M059J (cell line): ENCODE measurements around the gene RTF2. TPM values are rescaled to one million over a fixed set of nuclear protein-coding genes. Genes with fewer than 3 reads are reported as not detected.
A peak's percentile ranks its signal among the peaks of the same experiment; 100 is the strongest.

Experiments used
- DNase-seq: peaks from one replicate; pipeline ENCODE4 v3.0.0-alpha.2; 2012; ENCODE audit warnings: low read depth
- total RNA-seq: library from RNA; depleted of rRNA; stranded (reverse); fragments of >200 nt; shearing (Covaris generic); gene quantifications from 2 replicates; pipeline ENCODE4 v1.2.3, GENCODE V29; 2014; rRNA removed

RTF2 gene
- total RNA-seq, 1 experiment from 2014 or later: 178 TPM

GRCh38 chr20:56542489-56543030, 74.1 kb downstream of the RTF2 start:
- DNase-seq: no peak

GRCh38 chr20:56551571-56551970, 83.1 kb downstream of the RTF2 start:
- no peak for DNase-seq

GRCh38 chr20:56552911-56553629, 84.6 kb downstream of the RTF2 start:
- no peak for DNase-seq

GRCh38 chr20:56554869-56555268, 86.4 kb downstream of the RTF2 start:
- peak; percentile 100 for DNase-seq

GRCh38 chr20:56558968-56559367, 90.5 kb downstream of the RTF2 start:
- DNase-seq: no peak

- peak; percentile 60 for DNase-seq
Observed at GRCh38 chr20:56564526-56564925, 96.1 kb downstream of the RTF2 start.

- DNase-seq: no peak
Observed at GRCh38 chr20:56565511-56565910, 97.1 kb downstream of the RTF2 start.

GRCh38 chr20:56566621-56567020, 98.2 kb downstream of the RTF2 start:
- DNase-seq: peak; percentile 65

Other genes starting within 250 kb of the RTF2 start
- gene MC3R, start 219.9 kb upstream of the RTF2 start, total RNA-seq: not detected in 2 replicates
- gene FAM210B, start 109.7 kb upstream of the RTF2 start, total RNA-seq: 13.3 and 20.0 TPM in 2 replicates
- gene AURKA, start 76.4 kb upstream of the RTF2 start, total RNA-seq: 191 and 212 TPM in 2 replicates
- gene CSTF1, start 76.0 kb upstream of the RTF2 start, total RNA-seq: 93.5 and 101 TPM in 2 replicates
- gene CASS4, start 56.4 kb upstream of the RTF2 start, total RNA-seq: 0.15 TPM in 1 of 2 replicates, not detected in the other
- gene FAM209A, start 56.1 kb downstream of the RTF2 start, total RNA-seq: not detected in 2 replicates
- gene FAM209B, start 64.6 kb downstream of the RTF2 start, total RNA-seq: not detected in 2 replicates
- 3.6 and 7.5 TPM in 2 replicates for gene TFAP2C, start 160.7 kb downstream of the RTF2 start, total RNA-seq